ENCODE data around the gene SCFD2. TPM values are rescaled to one million over a fixed set of nuclear protein-coding genes. Genes with fewer than 3 reads are reported as not detected.

SCFD2 gene
- polyA plus RNA-seq, 2 of the 4 experiments (the other 2 are of a cell fraction): 7.6 to 10.8 TPM

DNA sequence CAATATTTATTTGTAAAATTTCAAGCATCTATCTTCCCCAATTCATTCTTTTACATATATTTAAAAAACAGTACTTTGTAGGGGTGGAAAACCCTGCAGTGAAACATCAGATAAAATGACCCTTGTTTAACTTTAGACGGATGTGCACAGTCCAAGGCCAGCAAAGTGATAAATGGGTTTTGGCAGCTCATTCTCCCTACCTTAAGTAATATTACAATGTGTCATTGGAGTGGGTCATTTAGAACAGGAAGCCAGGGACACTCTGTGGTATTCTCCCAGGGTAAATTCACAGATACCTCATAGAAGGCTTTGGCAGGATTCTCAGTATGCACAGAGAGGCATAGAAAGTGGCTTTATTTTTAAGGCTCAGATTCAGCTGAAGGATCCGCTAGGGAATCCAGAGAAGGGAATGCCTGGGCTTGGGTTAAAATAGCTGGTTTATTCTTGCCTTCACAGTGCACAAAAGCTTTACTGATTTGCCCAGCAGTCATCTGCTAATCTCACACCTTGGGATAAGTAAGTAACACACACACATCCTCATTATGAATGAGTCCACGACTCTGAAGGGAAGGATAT lies 297.0 kb downstream of the SCFD2 start:
- DNase-seq (ENCODE audit: low read depth in 1 of 2, low spot score in 1 of 2) (no peak), FAIRE-seq (no peak), ATAC-seq (no peak)
- Histone ChIP-seq H3K27ac (no peak overlapping the region), H3K4me2 (no peak overlapping the region), H3K4me1 (no peaks in the 10 kb centered on the region), H3K4me3 (no peak overlapping the region), H3K9me3 (0 out of 3 replicates have a peak, but pooled peaks cover 4% of the 10 kb centered on the region)
- ChIA-PET CTCF (no interaction called here), POLR2A (no interaction called here)
- 78% methylated on average over 3 of the region's 3 CpGs for WGBS (ENCODE audit: missing lambda C conversion rate)
- TF ChIP-seq RAD21 (conservative IDR thresholded peaks at IDR 0.05 in 1 of 2, IDR thresholded peaks at IDR 0.05 in 1 of 2) (no peak), MAFK (IDR thresholded peaks at IDR 0.05; ENCODE audit: partially characterized antibody) (no peak), JUNB (IDR thresholded peaks at IDR 0.05) (no peak), MAZ (IDR thresholded peaks at IDR 0.05; ENCODE audit: borderline replicate concordance, low read depth, low read length) (no peak), ZFP36 (IDR thresholded peaks at IDR 0.05; ENCODE audit: borderline replicate concordance, partially characterized antibody) (no peak), JUN (IDR thresholded peaks at IDR 0.05) (no peak), BHLHE40 (IDR thresholded peaks at IDR 0.05; ENCODE audit: low read depth, low read length) (no peak), HOXA7 (CRISPR knock-in tag; IDR thresholded peaks at IDR 0.05) (no peak), NR3C1 (IDR thresholded peaks at IDR 0.05) (no peak), ZC3H11A (IDR thresholded peaks at IDR 0.05) (no peak), NFE2L2 (conservative IDR thresholded peaks at IDR 0.05; ENCODE audit: low read length) (no peak), MYC (IDR thresholded peaks at IDR 0.05; ENCODE audit: borderline replicate concordance, low read length) (no peak), FOSB (CRISPR knock-in tag; IDR thresholded peaks at IDR 0.05) (no peak), HEYL (CRISPR knock-in tag; IDR thresholded peaks at IDR 0.05) (no peak), ZNF302 (CRISPR knock-in tag; IDR thresholded peaks at IDR 0.05) (no peak)
- TF ChIP-seq, protein P1, sequence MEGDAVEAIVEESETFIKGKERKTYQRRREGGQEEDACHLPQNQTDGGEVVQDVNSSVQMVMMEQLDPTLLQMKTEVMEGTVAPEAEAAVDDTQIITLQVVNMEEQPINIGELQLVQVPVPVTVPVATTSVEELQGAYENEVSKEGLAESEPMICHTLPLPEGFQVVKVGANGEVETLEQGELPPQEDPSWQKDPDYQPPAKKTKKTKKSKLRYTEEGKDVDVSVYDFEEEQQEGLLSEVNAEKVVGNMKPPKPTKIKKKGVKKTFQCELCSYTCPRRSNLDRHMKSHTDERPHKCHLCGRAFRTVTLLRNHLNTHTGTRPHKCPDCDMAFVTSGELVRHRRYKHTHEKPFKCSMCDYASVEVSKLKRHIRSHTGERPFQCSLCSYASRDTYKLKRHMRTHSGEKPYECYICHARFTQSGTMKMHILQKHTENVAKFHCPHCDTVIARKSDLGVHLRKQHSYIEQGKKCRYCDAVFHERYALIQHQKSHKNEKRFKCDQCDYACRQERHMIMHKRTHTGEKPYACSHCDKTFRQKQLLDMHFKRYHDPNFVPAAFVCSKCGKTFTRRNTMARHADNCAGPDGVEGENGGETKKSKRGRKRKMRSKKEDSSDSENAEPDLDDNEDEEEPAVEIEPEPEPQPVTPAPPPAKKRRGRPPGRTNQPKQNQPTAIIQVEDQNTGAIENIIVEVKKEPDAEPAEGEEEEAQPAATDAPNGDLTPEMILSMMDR (IDR thresholded peaks at IDR 0.05): no peak
- TF ChIP-seq, protein P2, sequence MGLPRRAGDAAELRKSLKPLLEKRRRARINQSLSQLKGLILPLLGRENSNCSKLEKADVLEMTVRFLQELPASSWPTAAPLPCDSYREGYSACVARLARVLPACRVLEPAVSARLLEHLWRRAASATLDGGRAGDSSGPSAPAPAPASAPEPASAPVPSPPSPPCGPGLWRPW (IDR thresholded peaks at IDR 0.05): no peak
- TF ChIP-seq, protein P3, sequence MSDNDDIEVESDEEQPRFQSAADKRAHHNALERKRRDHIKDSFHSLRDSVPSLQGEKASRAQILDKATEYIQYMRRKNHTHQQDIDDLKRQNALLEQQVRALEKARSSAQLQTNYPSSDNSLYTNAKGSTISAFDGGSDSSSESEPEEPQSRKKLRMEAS (IDR thresholded peaks at IDR 0.05): no peak

DNA sequence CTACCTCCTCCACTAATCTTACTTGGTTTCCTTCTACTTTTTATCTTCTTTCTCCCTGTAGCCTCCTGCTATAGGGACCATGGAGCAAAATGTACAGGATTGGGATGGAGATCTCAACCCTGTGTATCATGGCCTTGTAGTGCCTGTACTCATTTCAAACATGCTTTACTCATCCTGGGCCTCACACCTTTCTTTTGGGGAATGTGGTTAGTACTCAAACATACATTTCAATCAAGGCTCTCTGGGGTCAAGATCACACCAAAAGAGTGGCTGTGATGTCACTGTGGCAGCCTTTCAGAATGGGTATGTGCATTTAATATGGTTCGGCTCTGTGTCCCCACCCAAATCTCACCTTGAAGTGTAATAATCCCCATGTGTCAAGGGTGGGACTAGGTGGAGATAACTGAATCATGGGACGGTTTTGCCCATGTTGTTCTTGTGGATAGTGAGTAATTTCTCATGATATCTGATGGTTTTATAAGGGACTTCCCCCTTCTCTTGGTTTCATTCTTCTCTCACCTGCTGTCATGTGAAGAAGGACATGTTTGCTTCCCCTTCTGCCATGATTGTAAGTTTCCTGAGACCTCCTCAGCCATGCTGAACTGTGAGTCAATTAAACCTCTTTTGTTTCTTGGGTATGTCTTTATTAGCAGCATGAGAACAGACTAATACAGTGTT lies 298.6 kb downstream of the SCFD2 start:
- no peak for TF ChIP-seq CBX8 (IDR thresholded peaks at IDR 0.05)
- TF ChIP-seq RAD21 (conservative IDR thresholded peaks at IDR 0.05 in 1 of 2, IDR thresholded peaks at IDR 0.05 in 1 of 2): no peak
- TF ChIP-seq, protein P4, sequence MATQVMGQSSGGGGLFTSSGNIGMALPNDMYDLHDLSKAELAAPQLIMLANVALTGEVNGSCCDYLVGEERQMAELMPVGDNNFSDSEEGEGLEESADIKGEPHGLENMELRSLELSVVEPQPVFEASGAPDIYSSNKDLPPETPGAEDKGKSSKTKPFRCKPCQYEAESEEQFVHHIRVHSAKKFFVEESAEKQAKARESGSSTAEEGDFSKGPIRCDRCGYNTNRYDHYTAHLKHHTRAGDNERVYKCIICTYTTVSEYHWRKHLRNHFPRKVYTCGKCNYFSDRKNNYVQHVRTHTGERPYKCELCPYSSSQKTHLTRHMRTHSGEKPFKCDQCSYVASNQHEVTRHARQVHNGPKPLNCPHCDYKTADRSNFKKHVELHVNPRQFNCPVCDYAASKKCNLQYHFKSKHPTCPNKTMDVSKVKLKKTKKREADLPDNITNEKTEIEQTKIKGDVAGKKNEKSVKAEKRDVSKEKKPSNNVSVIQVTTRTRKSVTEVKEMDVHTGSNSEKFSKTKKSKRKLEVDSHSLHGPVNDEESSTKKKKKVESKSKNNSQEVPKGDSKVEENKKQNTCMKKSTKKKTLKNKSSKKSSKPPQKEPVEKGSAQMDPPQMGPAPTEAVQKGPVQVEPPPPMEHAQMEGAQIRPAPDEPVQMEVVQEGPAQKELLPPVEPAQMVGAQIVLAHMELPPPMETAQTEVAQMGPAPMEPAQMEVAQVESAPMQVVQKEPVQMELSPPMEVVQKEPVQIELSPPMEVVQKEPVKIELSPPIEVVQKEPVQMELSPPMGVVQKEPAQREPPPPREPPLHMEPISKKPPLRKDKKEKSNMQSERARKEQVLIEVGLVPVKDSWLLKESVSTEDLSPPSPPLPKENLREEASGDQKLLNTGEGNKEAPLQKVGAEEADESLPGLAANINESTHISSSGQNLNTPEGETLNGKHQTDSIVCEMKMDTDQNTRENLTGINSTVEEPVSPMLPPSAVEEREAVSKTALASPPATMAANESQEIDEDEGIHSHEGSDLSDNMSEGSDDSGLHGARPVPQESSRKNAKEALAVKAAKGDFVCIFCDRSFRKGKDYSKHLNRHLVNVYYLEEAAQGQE (IDR thresholded peaks at IDR 0.05): no peak
- no peak for TF ChIP-seq TFCP2L1 (CRISPR knock-in tag; IDR thresholded peaks at IDR 0.05)
- ChIA-PET CTCF (no interaction called here), POLR2A (no interaction called here)
- Histone ChIP-seq H3K4me2 (no peak overlapping the region), H3K4me1 (no peaks in the 10 kb centered on the region), H3K4me3 (no peak overlapping the region), H3K9me3 (0 out of 3 replicates have a peak, but pooled peaks cover 4% of the 10 kb centered on the region), H3K27ac (no peak overlapping the region)
- ATAC-seq (no peak), FAIRE-seq (no peak), DNase-seq (ENCODE audit: low read depth in 1 of 2, low spot score in 1 of 2) (no peak)
- 85% methylated on average over 2 of the region's 2 CpGs for whole genome bisulfite sequencing (ENCODE audit: missing lambda C conversion rate)
